NB4 (cell line): ENCODE results near the gene C2CD3.

Source experiments
- MYC ChIP-seq: IDR thresholded peaks from 2 replicates; pipeline ENCODE4 v1.6.1; 2011; ENCODE audit warnings: low read depth, low read length
- POLR2A ChIP-seq: IDR thresholded peaks from 2 replicates; pipeline ENCODE4 v1.6.1; 2011; ENCODE audit warnings: mild to moderate bottlenecking; ENCODE audit not compliant: insufficient read length; ENCODE audit errors: extremely low read depth
- TF ChIP-seq, protein P1 (sequence below): IDR thresholded peaks from one replicate; pipeline ENCODE4 v1.5.1; 2012; ENCODE audit warnings: low read depth, low read length
- TF ChIP-seq, protein P2 (sequence below): IDR thresholded peaks from 2 replicates; pipeline ENCODE4 v1.6.1; 2011; ENCODE audit warnings: low read depth, low read length

DNA sequence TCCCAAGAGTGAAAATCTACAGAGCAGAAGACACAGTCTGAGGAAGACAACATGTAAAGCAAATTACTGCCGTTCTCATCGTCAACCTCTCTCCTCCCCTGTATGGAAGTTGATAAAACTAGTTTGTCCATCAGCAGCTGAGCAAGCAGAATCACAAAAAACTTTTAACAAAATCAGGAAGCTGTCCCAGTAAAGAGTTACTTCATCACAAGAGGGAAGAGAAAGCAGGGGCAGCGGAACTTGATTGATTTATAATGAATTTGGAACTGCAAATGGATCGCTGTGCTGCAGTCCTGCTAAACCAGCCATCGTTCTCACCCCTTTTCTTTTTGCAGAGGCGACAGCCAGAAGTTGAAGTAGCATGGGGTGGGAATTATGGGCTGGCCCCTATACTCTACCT is 148.3 kb downstream of the C2CD3 start:
- TF ChIP-seq, protein P1, sequence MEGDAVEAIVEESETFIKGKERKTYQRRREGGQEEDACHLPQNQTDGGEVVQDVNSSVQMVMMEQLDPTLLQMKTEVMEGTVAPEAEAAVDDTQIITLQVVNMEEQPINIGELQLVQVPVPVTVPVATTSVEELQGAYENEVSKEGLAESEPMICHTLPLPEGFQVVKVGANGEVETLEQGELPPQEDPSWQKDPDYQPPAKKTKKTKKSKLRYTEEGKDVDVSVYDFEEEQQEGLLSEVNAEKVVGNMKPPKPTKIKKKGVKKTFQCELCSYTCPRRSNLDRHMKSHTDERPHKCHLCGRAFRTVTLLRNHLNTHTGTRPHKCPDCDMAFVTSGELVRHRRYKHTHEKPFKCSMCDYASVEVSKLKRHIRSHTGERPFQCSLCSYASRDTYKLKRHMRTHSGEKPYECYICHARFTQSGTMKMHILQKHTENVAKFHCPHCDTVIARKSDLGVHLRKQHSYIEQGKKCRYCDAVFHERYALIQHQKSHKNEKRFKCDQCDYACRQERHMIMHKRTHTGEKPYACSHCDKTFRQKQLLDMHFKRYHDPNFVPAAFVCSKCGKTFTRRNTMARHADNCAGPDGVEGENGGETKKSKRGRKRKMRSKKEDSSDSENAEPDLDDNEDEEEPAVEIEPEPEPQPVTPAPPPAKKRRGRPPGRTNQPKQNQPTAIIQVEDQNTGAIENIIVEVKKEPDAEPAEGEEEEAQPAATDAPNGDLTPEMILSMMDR = no peak
- TF ChIP-seq, protein P2, sequence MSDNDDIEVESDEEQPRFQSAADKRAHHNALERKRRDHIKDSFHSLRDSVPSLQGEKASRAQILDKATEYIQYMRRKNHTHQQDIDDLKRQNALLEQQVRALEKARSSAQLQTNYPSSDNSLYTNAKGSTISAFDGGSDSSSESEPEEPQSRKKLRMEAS = no peak
- TF ChIP-seq POLR2A (no peak), MYC (no peak)
